ENCODE measurements around the gene EFS. TPM values are rescaled to one million over a fixed set of nuclear protein-coding genes. Genes with fewer than 3 reads are reported as not detected.

EFS gene
- polyA plus RNA-seq, 3 donors: not detected

- Mint-ChIP-seq H3K9me3 (peaks cover 0 to 3% (median 0%) of the 10 kb centered on the region in 7 donors), H3K27ac (peak overlapping the region in 1 of 7 donors; percentile 63), H3K4me1 (peaks cover 25% of the 10 kb centered on the region), H3K4me3 (no peak overlapping the region), H3K36me3 (peaks cover 39 to 42% of the 10 kb centered on the region in 2 donors), H3K27me3 (ENCODE audit: low read depth in 3 of 3) (peaks cover 0 to 2% (median 0%) of the 10 kb centered on the region in 3 donors)
- no peak overlapping the region for H2AFZ ChIP-seq (ENCODE audit: insufficient read depth, low read depth, low read length, poor library complexity, severe bottlenecking)
- no peak overlapping the region for H3K4me2 ChIP-seq (replicated peaks; ENCODE audit: extremely low read depth, low read length, poor library complexity, severe bottlenecking)
- no peaks in the 10 kb centered on the region for H3K9me3 ChIP-seq (replicated peaks in 1 of 2; ENCODE audit: control insufficient read depth in 1 of 2, insufficient read depth in 1 of 2, low read length in 2 of 2)
- intact Hi-C loops (cut with micrococcal nuclease): loop anchor here (5.0 to 10.0 kb wide), 4 partner anchors 37 to 241 kb away; partner anchors contain the start of genes ACIN1 (in 1 of the 2), AP1G2 (in 1 of the 2), C14orf119 (in 1 of the 2) and HOMEZ (in 1 of the 2)
- DNase-seq: no peak
- no peak overlapping the region for H3K27ac ChIP-seq (ENCODE audit: low read depth in 1 of 2, low read length in 2 of 2)
- peaks cover 23 to 24% of the 10 kb centered on the region in 2 donors for H3K4me1 ChIP-seq (ENCODE audit: control insufficient read depth in 1 of 2, insufficient read depth in 2 of 2, low read length in 2 of 2)
- no peak for TF ChIP-seq CTCF (IDR thresholded peaks at IDR 0.05)
- WGBS (ENCODE audit: insufficient coverage): 86% methylated on average over 5 of the region's 18 CpGs
- H3K79me2 ChIP-seq (ENCODE audit: insufficient read depth, low read length): peaks cover 27% of the 10 kb centered on the region
- no peaks in the 10 kb centered on the region for H3K27me3 ChIP-seq (ENCODE audit: control insufficient read depth in 2 of 2, insufficient read depth in 2 of 2, low read length in 2 of 2)
- H3K9ac ChIP-seq (ENCODE audit: insufficient read depth, low read length, poor library complexity, severe bottlenecking): no peak overlapping the region
- H3K36me3 ChIP-seq (replicated peaks in 1 of 2; ENCODE audit: control insufficient read depth in 1 of 2, insufficient read depth in 2 of 2, low read length in 2 of 2): peaks cover 27 to 37% of the 10 kb centered on the region in 2 donors
- H4K20me1 ChIP-seq (ENCODE audit: insufficient read depth, low read length): peaks cover 24% of the 10 kb centered on the region
- H3K4me3 ChIP-seq (replicated peaks in 1 of 3; ENCODE audit: low read depth in 2 of 3, low read length in 3 of 3): no peak overlapping the region
Observed at GRCh38 chr14:23323838-23324454, 41.0 kb downstream of the EFS start.

GRCh38 chr14:23322568-23323517 is 42.1 kb downstream of the EFS start:
- Histone ChIP-seq H4K20me1 (ENCODE audit: insufficient read depth, low read length) (peaks cover 24% of the 10 kb centered on the region), H3K79me2 (ENCODE audit: insufficient read depth, low read length) (peaks cover 27% of the 10 kb centered on the region), H3K4me2 (replicated peaks; ENCODE audit: extremely low read depth, low read length, poor library complexity, severe bottlenecking) (peak overlapping the region; percentile 84), H3K4me1 (ENCODE audit: control insufficient read depth in 1 of 2, insufficient read depth in 2 of 2, low read length in 2 of 2) (peaks cover 23 to 24% of the 10 kb centered on the region in 2 donors), H3K9ac (ENCODE audit: insufficient read depth, low read length, poor library complexity, severe bottlenecking) (peak overlapping the region; percentile 94), H3K27ac (ENCODE audit: low read depth in 1 of 2, low read length in 2 of 2) (peak overlapping the region in 1 of 2 donors; percentile 93), H3K9me3 (replicated peaks in 1 of 2; ENCODE audit: control insufficient read depth in 1 of 2, insufficient read depth in 1 of 2, low read length in 2 of 2) (no peaks in the 10 kb centered on the region), H3K27me3 (ENCODE audit: control insufficient read depth in 2 of 2, insufficient read depth in 2 of 2, low read length in 2 of 2) (no peaks in the 10 kb centered on the region), H3K4me3 (replicated peaks in 1 of 3; ENCODE audit: low read depth in 2 of 3, low read length in 3 of 3) (peak overlapping the region; percentile 74 to 92 (median 92)), H2AFZ (ENCODE audit: insufficient read depth, low read depth, low read length, poor library complexity, severe bottlenecking) (no peak overlapping the region), H3K36me3 (replicated peaks in 1 of 2; ENCODE audit: control insufficient read depth in 1 of 2, insufficient read depth in 2 of 2, low read length in 2 of 2) (peaks cover 27 to 37% of the 10 kb centered on the region in 2 donors)
- H3K36me3 Mint-ChIP-seq: peaks cover 39 to 42% of the 10 kb centered on the region in 2 donors
- H3K27ac Mint-ChIP-seq: peak overlapping the region; percentile 94 to 98 (median 96)
- intact Hi-C loops (cut with micrococcal nuclease): loop anchor here (5.0 to 10.0 kb wide), 4 partner anchors 36 to 242 kb away; partner anchors contain the start of genes ACIN1 (in 1 of the 2), AP1G2 (in 1 of the 2), C14orf119 (in 1 of the 2) and HOMEZ (in 1 of the 2)
- H3K4me3 Mint-ChIP-seq: peak overlapping the region; percentile 90 to 92
- no peak for DNase-seq
- peaks cover 0 to 3% (median 0%) of the 10 kb centered on the region in 7 donors for H3K9me3 Mint-ChIP-seq
- peaks cover 0 to 2% (median 0%) of the 10 kb centered on the region in 3 donors for H3K27me3 Mint-ChIP-seq (ENCODE audit: low read depth in 3 of 3)
- TF ChIP-seq CTCF (IDR thresholded peaks at IDR 0.05): no peak
- 73% methylated on average over 4 of the region's 10 CpGs for WGBS (ENCODE audit: insufficient coverage)
- peaks cover 25% of the 10 kb centered on the region for H3K4me1 Mint-ChIP-seq

Data from CD14-positive monocyte (primary cell).